ENCODE results near the gene PLRG1.

DNA sequence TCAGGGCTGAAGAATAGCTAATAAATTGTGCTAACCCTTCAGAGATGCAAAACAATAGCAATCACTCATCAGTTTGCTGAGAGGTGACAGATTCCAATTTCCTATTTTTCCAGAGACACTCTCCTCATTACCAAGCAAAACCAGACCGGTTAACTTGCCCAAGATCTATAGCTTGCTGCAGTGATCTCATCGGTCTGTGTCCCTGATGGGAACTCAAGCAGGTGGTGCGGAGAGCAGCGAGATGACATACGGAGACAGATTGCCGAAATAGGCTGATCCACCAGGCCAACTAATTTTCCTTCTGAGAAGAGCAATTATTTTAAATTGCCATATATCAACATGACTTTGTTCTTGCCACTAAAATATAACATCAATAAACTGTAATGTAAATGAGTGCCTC is 48.1 kb downstream of the PLRG1 start:
- TF ChIP-seq, protein P1, sequence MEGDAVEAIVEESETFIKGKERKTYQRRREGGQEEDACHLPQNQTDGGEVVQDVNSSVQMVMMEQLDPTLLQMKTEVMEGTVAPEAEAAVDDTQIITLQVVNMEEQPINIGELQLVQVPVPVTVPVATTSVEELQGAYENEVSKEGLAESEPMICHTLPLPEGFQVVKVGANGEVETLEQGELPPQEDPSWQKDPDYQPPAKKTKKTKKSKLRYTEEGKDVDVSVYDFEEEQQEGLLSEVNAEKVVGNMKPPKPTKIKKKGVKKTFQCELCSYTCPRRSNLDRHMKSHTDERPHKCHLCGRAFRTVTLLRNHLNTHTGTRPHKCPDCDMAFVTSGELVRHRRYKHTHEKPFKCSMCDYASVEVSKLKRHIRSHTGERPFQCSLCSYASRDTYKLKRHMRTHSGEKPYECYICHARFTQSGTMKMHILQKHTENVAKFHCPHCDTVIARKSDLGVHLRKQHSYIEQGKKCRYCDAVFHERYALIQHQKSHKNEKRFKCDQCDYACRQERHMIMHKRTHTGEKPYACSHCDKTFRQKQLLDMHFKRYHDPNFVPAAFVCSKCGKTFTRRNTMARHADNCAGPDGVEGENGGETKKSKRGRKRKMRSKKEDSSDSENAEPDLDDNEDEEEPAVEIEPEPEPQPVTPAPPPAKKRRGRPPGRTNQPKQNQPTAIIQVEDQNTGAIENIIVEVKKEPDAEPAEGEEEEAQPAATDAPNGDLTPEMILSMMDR (conservative IDR thresholded peaks at IDR 0.05 in 1 of 2, IDR thresholded peaks at IDR 0.05 in 1 of 2; ENCODE audit: extremely low read depth in 1 of 2, insufficient read depth in 1 of 2, low read depth in 1 of 2, low read length in 2 of 2): no peak
- TF ChIP-seq EZH2 (IDR thresholded peaks at IDR 0.05; ENCODE audit: borderline replicate concordance, low read length): no peak
